Brain microvascular endothelial cell (primary cell): ENCODE data around the gene SELL.
"Not testable (repeated sequence)": the region's sequence is repeated elsewhere in the genome, so short reads cannot be mapped to it uniquely, and the experiment has no call there.

ENCODE experiments used
- DNase-seq: peaks from one replicate; pipeline ENCODE4 v3.0.0-alpha.2; 2020
- H3K27ac ChIP-seq: fragments of 250-450 bp; sonication (Bioruptor Pico); 2 replicates; pipeline ENCODE4 v1.5.1; 2020; ENCODE audit warnings: mild to moderate bottlenecking, moderate library complexity
- H3K27me3 ChIP-seq: fragments of 250-450 bp; sonication (Bioruptor Pico); replicated peaks from 2 replicates; pipeline ENCODE4 v1.5.1; 2020; ENCODE audit warnings: mild to moderate bottlenecking
- H3K36me3 ChIP-seq: fragments of 250-450 bp; sonication (Bioruptor Pico); replicated peaks from 2 replicates; pipeline ENCODE4 v1.5.1; 2020; ENCODE audit warnings: mild to moderate bottlenecking
- H3K4me3 ChIP-seq: 2 replicates; pipeline ENCODE4 v1.5.1; 2011; ENCODE audit warnings: low read depth, mild to moderate bottlenecking, control low read depth, low read length, moderate library complexity
- in situ Hi-C: cut with HindIII; loops from 2 replicates; pipeline ENCODE4 v1.10.0; 2017; ENCODE audit warnings: low sequenced_read_pairs, low pct_ligation_motif_present
- TF ChIP-seq, protein P1 (sequence below): IDR thresholded peaks from 2 replicates; pipeline ENCODE4 v1.5.1; 2011; ENCODE audit warnings: low read depth, mild to moderate bottlenecking, moderate library complexity, low read length, control low read depth, inconsistent platforms; ENCODE audit errors: missing control alignments

The SELL gene

DNA sequence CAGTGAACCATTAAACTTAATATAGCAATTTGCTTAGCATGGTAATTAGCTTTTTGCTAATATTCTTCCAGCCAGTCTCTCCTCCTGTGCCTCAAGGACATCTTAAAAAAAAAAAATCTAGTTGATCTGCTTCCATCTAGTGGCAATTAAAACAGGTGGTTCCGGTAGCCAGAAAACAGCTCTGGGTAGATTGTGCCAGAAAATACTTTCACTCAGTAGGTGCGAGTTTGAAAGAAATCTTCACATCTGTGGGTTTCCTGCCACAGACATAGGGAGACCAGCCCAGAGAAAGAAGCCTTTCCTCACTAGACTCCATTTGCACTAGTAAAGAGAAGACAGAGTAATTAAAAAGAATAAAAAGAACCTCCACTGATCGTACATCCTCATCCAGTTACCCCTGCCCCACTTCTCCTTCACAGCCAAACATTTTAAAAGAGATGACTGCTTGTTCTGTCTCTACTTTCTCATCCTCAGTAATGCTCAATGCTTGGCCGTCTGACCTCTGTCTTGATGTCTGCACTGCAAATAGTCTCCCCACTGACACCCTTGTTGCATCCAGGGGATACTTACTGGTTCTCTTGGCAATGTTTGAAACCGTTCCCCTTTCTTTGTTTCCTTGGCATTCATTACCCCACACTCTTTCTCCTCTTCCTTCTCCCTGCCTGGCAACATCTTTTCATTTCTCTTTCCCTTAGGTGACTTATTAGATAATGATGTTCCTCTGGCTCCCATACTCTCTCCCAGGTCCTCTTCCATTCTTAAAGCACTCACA is 16.9 kb downstream of the SELL start:
- DNase-seq: no peak
- Histone ChIP-seq H3K4me3 (no peak overlapping the region), H3K27me3 (no peaks in the 10 kb centered on the region), H3K36me3 (no peaks in the 10 kb centered on the region), H3K27ac (no peak overlapping the region)
- TF ChIP-seq, protein P1, sequence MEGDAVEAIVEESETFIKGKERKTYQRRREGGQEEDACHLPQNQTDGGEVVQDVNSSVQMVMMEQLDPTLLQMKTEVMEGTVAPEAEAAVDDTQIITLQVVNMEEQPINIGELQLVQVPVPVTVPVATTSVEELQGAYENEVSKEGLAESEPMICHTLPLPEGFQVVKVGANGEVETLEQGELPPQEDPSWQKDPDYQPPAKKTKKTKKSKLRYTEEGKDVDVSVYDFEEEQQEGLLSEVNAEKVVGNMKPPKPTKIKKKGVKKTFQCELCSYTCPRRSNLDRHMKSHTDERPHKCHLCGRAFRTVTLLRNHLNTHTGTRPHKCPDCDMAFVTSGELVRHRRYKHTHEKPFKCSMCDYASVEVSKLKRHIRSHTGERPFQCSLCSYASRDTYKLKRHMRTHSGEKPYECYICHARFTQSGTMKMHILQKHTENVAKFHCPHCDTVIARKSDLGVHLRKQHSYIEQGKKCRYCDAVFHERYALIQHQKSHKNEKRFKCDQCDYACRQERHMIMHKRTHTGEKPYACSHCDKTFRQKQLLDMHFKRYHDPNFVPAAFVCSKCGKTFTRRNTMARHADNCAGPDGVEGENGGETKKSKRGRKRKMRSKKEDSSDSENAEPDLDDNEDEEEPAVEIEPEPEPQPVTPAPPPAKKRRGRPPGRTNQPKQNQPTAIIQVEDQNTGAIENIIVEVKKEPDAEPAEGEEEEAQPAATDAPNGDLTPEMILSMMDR: no peak
- in situ Hi-C loops: no loop called here

DNA sequence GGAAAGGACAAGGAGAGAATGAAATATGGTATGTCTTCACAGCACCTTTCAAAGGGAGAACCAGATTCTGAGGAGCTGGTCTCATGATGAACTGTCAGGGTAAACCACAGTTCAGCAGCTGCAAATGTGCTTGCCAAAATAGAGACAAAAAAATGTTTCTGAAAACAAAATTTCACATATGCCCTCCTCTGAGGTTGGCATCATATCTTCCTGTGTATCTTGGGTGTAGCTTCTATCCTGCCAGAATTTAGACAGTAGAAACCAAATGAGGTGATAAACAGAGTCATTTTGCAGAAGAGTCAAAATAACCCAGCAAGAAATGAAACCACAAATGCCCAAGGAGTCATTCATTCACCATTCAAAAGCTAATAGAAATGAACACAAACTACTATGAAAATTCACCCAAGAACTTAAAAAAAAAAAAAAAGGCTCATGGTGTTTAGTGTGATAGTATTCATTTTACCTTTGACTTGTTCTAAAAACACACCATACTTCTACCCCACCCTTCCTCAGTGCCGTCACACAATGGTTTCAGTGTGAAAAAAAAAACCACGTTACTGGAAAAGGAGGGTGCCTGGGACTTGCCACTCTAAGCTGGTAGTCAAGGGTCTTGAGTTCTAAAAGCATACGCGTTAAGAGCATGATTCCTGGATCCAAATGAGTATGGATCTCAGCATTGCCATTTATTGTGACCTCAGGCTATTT is 18.5 kb downstream of the SELL start:
- Histone ChIP-seq H3K4me3 (no peak overlapping the region), H3K27ac (no peak overlapping the region), H3K36me3 (no peaks in the 10 kb centered on the region), H3K27me3 (no peaks in the 10 kb centered on the region)
- in situ Hi-C loops: no loop called here
- TF ChIP-seq, protein P1: no peak
- no peak for DNase-seq

DNA sequence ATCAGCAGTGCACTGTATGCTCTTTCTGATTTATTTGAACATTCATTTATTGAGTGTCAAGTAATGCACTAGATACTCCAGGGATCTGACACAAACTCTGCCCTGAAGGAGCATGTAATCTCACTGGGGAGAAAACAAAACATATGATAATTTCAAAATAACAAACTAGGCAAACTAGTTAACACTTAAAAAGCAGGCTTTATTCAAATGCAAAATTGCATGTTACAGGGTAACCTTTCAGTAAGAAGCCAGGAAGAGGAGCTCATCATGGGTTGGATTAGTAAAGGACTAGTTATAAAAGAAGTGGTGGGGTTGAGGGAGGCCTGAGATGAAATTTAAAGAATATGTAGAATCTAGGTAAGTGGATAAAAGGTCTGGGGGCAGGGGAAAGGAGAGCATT is 20.9 kb downstream of the SELL start:
- no peak overlapping the region for H3K27ac ChIP-seq
- H3K27me3 ChIP-seq: no peaks in the 10 kb centered on the region
- no peaks in the 10 kb centered on the region for H3K36me3 ChIP-seq
- in situ Hi-C loops: no loop called here
- no peak for DNase-seq
- TF ChIP-seq, protein P1: no peak
- no peak overlapping the region for H3K4me3 ChIP-seq

DNA sequence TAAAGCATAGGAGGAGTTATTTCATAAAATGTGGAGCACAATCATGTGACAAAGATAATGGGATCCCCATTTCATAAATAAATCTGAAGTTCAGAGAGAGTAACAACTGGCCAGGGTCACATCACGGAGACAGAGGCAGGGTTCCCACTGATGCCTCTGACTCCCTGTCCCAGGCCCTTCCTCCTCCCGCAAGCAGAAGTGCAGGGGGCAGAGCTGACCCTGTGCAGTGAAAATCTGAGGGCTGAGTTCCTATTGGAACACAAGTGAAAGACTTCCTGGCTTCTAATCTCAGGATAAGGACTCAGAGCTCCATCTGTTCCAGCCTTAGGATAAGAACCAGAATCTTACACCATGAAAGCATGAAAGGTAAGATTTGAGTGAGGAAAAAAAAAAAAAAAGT is 22.0 kb downstream of the SELL start:
- H3K27me3 ChIP-seq: no peaks in the 10 kb centered on the region
- TF ChIP-seq, protein P1: no peak
- H3K27ac ChIP-seq: no peak overlapping the region
- in situ Hi-C loops: no loop called here
- DNase-seq: no peak
- H3K36me3 ChIP-seq: no peaks in the 10 kb centered on the region
- H3K4me3 ChIP-seq: no peak overlapping the region

DNA sequence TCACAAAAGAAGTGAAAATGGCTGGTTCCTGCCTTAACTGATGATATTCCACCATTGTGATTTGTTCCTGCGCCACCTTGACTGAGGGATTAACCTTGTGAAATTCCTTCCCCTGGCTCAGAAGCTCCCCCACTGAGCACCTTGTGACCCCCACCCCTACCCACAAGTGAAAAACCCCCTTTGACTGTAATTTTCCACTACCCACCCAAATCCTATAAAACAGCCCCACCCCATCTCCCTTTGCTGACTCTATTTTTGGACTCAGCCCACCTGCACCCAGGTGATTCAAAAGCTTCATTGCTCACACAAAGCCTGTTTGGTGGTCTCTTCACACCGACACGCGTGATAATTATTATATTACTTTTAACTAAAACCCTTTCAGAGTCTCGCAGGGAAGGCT is 23.0 kb downstream of the SELL start:
- H3K27me3 ChIP-seq, H3K27ac ChIP-seq, DNase-seq, H3K4me3 ChIP-seq, in situ Hi-C loops, H3K36me3 ChIP-seq: not testable (repeated sequence)

DNA sequence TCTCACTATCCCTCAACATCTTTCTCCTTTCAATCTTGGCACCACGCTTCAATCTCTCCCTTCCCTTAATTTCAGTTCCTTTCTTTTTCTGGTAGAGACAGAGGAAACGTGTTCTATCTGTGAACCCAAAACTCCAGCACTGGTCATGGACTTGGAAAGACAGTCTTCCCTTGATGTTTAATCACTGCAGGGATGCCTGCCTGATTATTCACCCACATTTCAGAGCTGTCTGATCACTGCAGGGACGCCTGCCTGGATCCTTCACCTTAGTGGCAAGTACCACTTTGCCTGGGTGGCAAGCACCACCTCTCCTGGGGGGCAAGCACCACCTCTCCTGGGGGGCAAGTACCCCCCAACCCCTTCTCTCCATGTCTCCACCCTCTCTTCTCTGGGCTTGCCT is 27.8 kb downstream of the SELL start:
- no peak overlapping the region for H3K4me3 ChIP-seq
- TF ChIP-seq, protein P1: no peak

DNA sequence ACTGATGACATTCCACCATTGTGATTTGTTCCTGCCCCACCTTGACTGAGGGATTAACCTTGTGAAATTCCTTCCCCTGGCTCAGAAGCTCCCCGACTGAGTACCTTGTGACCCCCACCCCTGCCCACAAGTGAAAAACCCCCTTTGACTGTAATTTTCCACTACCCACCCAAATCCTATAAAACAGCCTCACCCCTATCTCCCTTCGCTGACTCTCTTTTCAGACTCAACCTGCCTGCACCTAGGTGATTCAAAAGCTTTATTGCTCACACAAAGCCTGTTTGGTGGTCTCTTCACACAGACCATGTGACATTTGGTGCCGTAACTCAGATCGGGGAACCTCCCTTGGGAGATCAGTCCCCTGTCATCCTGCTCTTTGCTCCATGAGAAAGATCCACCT is 28.3 kb downstream of the SELL start:
- H3K4me3 ChIP-seq, in situ Hi-C loops, H3K36me3 ChIP-seq, H3K27me3 ChIP-seq, H3K27ac ChIP-seq, DNase-seq: not testable (repeated sequence)

More for the DNA sequence above, 27.8 kb downstream of the SELL start:
- H3K36me3 ChIP-seq: no peaks in the 10 kb centered on the region
- in situ Hi-C loops: no loop called here
- H3K27ac ChIP-seq: no peak overlapping the region
- peaks cover 4% of the 10 kb centered on the region for H3K27me3 ChIP-seq
- DNase-seq: no peak
